NCI-H526 (cell line): Measurements from ENCODE around the gene PSMB1.
"Not testable (repeated sequence)": the region's sequence is repeated elsewhere in the genome, so short reads cannot be mapped to it uniquely, and the experiment has no call there.

Source experiments
- DNase-seq, 2 experiments: peaks; one replicate each; lab custom pipeline; 2025; lab: John Stamatoyannopoulos, UW

The PSMB1 gene

GRCh38 chr6:170502733-170503413 lies 50.2 kb downstream of the PSMB1 start:
- not testable (repeated sequence) for DNase-seq

DNA sequence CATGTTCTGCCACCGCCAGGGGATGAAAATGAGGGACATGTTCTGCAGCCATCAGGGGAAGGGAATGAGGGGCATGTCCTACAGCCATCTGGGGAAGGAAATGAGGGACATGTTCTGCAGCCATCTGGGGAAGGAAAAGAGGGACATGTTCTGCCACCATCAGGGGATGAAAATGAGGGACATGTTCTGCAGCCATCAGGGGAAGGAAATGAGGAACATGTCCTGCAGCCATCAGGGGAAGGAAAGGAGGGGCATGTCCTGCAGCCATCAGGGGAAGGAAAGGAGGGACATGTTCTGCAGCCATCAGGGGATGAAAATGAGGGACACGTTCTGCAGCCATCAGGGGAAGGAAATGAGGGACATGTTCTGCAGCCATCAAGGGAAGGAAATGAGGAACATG lies 50.8 kb downstream of the PSMB1 start:
- DNase-seq = not testable (repeated sequence)

DNA sequence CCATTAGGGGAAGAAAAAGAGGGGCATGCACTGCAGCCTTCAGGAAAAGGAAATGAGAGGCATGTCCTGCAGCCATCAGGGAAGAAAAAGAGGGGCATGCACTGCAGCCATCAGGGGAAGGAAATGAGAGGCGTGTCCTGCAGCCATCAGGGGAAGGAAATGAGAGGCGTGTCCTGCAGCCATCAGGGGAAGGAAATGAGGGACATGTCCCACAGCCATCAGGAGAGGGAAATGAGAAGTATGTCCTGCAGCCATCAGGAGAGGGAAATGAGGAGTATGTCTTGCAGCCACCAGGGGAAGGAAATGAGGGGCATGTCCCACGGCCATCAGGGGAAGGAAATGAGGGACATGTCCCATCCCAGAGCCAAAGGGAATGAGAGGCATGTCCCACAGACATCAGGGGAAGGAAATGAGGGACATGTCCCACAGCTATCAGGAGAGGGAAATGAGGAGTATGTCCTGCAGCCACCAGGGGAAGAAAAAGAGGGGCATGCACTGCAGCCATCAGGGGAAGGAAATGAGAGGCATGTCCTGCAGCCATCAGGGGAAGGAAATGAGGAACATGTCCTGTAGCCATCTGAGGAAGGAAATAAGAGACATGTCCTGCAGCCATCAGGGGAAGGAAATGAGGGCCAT lies 52.0 kb downstream of the PSMB1 start:
- no peak for DNase-seq

DNA sequence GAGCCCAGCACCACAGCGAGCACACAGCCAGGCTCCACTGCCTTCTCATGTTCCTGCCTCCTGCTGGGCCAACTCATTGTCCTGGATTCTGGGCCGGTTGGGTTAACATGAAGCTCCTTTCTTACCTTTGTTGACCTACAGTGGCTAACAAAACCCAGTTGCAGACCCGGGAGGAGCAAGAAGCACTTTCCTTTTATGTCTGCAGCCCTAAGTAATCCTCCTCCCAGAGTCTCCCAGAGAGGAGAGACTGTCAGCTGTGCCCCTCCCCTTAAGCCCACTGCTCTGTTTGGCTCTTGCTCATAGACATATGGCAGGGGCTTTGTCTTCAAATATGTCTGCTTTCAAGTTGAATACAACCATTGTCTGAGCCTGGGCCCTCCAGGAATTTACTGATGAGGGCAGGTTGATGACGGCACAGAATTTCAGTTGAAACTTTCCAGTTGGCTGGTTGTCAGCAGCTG lies 55.2 kb downstream of the PSMB1 start:
- DNase-seq = peak in 1 of 2 experiments; percentile 28

DNA sequence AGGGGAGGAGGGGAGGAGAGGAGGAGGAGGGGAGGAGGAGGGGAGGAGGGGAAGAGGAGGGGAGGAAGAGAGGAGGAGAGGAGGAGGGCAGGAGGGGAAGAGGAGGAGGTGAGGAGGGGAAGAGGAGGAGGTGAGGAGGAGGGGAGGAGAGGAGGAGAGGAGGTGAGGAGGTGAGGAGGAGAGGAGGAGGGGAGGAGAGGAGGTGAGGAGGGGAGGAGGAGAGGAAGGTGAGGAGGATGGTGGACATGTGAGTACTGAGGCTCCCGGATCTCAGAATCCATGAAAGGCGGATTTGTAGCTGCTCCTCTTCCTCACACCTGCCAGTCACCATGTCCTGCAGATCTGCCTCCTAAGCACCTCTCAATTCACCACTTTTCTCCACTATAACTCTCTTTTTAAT lies 59.8 kb downstream of the PSMB1 start:
- DNase-seq = no peak

DNA sequence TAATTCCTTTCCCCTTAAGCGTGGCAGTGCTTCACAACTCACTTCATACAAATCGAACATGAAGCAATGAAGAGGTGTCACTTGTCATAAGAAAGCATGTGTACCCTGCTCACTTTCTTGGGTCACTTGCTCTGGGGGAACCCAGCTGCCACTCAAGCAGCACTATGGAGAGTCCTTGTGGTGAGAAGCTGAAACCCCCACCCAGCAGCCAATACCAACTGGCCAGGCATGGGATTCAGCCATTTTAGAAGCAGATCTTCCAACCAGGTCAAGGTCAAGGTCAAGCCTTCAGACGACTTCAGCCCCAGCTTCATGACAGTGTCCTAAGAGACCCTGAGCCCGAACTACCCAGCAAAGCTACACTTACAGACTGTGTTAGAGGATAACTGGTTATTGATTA lies 62.8 kb downstream of the PSMB1 start:
- no peak for DNase-seq

GRCh38 chr6:170489836-170490235 lies 63.3 kb downstream of the PSMB1 start:
- DNase-seq = no peak

DNA sequence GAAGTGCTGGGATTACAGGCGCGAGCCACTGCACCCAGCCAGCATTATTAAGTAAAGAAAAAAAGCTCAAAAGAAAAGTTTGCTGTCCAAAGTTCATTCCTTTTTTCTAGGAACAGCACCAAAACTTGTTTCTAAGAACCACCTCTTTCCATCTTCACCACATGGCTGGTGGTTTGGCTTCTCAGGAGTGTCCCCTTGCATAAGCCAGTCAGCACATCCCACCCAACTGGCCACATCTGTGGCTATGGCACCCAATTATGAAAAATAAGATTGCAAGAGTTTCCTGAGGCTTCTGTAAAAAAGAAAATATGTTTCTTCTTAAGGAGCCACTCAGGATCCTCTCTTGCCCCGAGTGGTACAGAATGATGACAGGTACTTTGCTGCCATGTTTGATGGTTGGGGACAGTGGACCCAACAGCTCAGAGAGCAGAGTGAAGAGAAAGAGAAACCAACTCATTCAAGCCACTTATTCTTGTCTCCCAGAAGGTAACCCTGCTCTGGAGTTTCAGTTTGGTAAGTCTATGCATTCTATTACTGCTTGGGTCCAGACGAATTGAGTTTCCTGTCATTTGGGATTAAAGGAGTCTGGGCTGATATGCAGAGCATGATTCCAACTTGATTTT lies 65.3 kb downstream of the PSMB1 start:
- no peak for DNase-seq

DNA sequence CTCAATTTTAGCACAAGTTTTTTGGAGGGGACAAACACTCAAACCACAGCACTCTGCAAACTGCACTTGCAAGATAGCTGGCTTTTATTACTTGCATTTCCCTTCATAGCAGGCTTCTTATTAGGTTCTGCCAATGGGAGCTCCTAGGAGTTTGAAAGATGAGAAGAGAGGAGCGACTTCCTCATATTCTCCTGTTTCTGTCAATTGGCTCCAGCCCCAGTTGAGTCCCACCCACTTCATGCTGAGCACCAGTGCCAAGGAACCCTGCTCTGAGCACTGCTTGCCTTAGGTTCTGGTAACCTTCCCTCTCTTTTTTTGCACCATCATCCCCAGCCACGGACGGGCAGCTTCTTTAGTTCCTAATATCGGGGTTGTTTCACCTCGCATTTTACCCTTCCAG lies 67.9 kb downstream of the PSMB1 start:
- DNase-seq = no peak
